ENCODE results near the gene CCL15.
"Not testable (repeated sequence)": the region's sequence is repeated elsewhere in the genome, so short reads cannot be mapped to it uniquely, and the experiment has no call there.

Gene CCL15

GRCh38 chr17:36008998-36009665, 7.8 kb upstream of the CCL15 start:
- H3K4me1 ChIP-seq (ENCODE audit: insufficient read depth, low read length) = no peaks in the 10 kb centered on the region
- no peaks in the 10 kb centered on the region; the same call in 1 of the 2 replicates for H3K9me3 ChIP-seq (ENCODE audit: control insufficient read depth, insufficient read depth, low read length)
- H3K9ac ChIP-seq (ENCODE audit: low read depth, low read length) = no peak overlapping the region

DNA sequence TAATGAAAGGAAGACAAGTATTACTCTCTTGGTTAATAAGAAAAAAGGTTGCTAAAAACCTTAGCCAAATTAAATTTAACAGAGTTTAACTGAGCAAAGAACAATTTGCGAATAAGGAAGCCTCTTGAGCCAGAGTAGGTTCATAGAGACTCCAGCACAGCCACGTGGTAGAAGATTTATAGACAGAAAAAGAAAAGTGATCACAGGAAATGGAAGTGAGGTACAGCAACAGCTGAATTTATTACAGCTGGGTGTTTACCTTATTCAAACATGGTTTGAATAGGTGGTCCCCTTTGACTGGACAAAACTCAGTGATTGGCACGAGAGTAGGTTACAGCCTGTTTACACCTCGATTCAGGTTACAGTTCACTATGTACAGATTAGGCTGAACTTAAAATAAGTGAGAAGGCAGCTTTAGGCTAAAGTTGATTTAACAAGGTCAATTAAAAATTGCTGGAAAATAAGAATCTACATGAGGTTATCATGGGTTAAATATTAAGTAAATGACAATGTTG, 3.3 kb upstream of the CCL15 start:
- H3K4me1 ChIP-seq (ENCODE audit: insufficient read depth, low read length) = no peaks in the 10 kb centered on the region

More at GRCh38 chr17:36008998-36009665, 7.8 kb upstream of the CCL15 start:
- no peaks in the 10 kb centered on the region for H3K36me3 ChIP-seq (ENCODE audit: insufficient read depth, low read length)

DNA sequence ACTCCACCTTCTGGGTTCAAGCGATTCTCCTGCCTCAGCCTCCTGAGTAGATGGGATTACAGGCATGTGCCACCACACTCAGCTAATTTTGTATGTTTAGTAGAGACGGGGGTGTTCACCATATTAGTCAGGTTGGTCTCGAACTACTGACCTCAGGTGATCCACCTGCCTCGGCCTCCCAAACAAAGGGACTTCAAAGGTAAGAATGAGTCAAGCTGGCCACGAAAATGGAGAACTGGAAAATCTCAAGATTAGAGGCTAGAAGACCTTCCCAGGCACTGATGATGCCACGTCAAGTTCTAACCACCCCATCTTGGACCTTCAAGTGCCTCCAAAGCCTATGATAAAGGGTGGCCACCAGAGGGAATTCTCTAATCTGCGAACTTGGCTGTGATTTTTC, 1.3 kb upstream of the CCL15 start:
- Histone ChIP-seq H3K4me1 (ENCODE audit: insufficient read depth, low read length) (no peaks in the 10 kb centered on the region), H3K9me3 (ENCODE audit: control insufficient read depth, insufficient read depth, low read length) (no peaks in the 10 kb centered on the region), H3K36me3 (ENCODE audit: insufficient read depth, low read length) (no peaks in the 10 kb centered on the region), H3K9ac (ENCODE audit: low read depth, low read length) (no peak overlapping the region)

More for the DNA sequence above, 3.3 kb upstream of the CCL15 start:
- Histone ChIP-seq H3K9ac (ENCODE audit: low read depth, low read length) (no peak overlapping the region), H3K9me3 (ENCODE audit: control insufficient read depth, insufficient read depth, low read length) (no peaks in the 10 kb centered on the region; the same call in 1 of the 2 replicates), H3K36me3 (ENCODE audit: insufficient read depth, low read length) (no peaks in the 10 kb centered on the region)

DNA sequence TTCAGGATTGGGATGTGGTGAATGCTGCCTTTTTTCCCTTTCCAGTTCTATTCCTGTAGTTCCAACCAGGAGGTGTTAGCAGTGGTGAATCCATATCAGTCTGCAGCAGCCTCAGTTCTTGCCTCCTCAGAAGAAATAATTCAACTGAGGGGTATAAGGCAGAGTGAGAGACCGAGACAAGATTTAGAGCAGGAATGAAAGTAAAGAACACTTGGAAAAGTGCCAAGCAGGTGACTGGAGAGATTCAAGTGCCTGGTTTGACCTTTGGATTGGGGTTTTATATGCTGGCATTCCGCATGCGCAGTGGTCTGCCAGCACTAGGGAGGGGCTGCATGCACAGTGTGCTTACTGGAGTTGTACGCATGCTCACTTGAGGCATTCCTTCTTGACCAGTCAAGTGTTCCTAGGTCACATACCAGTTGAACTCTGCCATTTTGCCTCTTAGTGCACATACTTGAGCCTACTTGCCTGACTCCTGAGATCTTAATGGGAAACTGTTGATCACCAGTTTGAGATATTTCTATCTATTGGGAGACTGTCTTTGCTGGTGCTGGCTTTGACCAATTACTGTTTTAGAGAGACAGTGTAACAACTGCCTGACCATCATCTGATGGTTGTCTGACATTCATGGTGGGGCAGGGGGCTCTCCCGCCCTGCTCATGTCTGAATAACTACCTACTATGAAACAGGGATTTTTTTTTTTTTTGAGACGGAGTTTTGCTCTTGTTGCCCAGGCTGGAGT, 680 bp upstream of the CCL15 start:
- H3K4me1 ChIP-seq (ENCODE audit: insufficient read depth, low read length) = no peaks in the 10 kb centered on the region
- H3K9ac ChIP-seq (ENCODE audit: low read depth, low read length) = no peak overlapping the region
- H3K9me3 ChIP-seq (ENCODE audit: control insufficient read depth, insufficient read depth, low read length) = no peaks in the 10 kb centered on the region
- H3K36me3 ChIP-seq (ENCODE audit: insufficient read depth, low read length) = no peaks in the 10 kb centered on the region

GRCh38 chr17:36000732-36001109, 632 bp downstream of the CCL15 start:
- Histone ChIP-seq H3K9ac (ENCODE audit: low read depth, low read length) (no peak overlapping the region), H3K9me3 (ENCODE audit: control insufficient read depth, insufficient read depth, low read length) (no peaks in the 10 kb centered on the region), H3K4me1 (ENCODE audit: insufficient read depth, low read length) (no peaks in the 10 kb centered on the region), H3K36me3 (ENCODE audit: insufficient read depth, low read length) (no peaks in the 10 kb centered on the region)

- no peaks in the 10 kb centered on the region for H3K4me1 ChIP-seq (ENCODE audit: insufficient read depth, low read length)
- no peaks in the 10 kb centered on the region for H3K36me3 ChIP-seq (ENCODE audit: insufficient read depth, low read length)
- H3K9ac ChIP-seq (ENCODE audit: low read depth, low read length) = no peak overlapping the region
- no peaks in the 10 kb centered on the region for H3K9me3 ChIP-seq (ENCODE audit: control insufficient read depth, insufficient read depth, low read length)
Measured at GRCh38 chr17:35998756-35999155, 2.6 kb downstream of the CCL15 start.

DNA sequence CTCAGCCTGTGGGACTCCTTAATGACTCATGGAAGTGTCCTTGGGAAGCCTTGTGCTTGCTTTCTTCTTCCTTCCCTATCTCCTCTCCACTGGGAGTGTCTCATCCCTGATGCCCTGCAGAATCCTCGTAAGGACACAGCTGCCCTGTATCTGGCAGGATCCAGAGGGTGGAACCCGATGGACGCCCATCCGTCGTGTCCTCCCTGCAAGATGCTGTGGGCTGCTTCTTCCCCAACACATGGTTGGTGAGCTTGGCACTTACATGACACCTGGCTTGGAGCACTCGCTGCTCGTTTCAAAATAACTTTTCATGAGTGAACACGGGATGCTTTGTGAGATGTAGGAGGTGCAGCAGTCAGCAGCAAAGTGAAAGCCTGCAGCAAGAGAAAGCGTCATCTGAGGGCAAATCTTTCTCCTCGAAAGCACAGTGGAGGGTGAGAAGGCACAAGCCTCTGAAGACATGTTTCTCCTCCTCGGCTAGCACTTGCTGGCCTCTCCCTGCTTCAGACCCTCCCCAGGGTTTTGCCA, 3.3 kb downstream of the CCL15 start:
- Histone ChIP-seq H3K9me3 (ENCODE audit: control insufficient read depth, insufficient read depth, low read length) (no peaks in the 10 kb centered on the region), H3K36me3 (ENCODE audit: insufficient read depth, low read length) (no peaks in the 10 kb centered on the region), H3K9ac (ENCODE audit: low read depth, low read length) (no peak overlapping the region), H3K4me1 (ENCODE audit: insufficient read depth, low read length) (no peaks in the 10 kb centered on the region)

DNA sequence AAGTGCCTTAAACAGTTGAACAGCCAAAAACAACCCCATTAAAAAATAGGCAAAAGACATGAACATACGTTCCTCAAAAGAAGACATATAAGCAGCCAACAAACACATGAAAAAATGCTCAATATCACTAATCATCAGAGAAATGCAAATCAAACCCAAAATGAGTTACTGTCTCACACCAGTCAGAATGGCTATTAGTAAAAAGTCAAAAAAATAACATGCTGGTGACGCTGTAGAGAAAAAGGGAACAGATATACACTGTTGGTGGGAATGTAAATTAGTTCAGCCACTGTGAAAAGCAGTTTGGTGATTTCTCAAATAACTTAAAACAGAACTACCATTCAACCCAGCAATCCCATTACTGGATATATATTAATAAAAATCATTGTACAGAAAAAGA, 6.0 kb downstream of the CCL15 start:
- H3K36me3 ChIP-seq (ENCODE audit: insufficient read depth, low read length); H3K4me1 ChIP-seq (ENCODE audit: insufficient read depth, low read length); H3K9ac ChIP-seq (ENCODE audit: low read depth, low read length); H3K9me3 ChIP-seq (ENCODE audit: control insufficient read depth, insufficient read depth, low read length): not testable (repeated sequence)

DNA sequence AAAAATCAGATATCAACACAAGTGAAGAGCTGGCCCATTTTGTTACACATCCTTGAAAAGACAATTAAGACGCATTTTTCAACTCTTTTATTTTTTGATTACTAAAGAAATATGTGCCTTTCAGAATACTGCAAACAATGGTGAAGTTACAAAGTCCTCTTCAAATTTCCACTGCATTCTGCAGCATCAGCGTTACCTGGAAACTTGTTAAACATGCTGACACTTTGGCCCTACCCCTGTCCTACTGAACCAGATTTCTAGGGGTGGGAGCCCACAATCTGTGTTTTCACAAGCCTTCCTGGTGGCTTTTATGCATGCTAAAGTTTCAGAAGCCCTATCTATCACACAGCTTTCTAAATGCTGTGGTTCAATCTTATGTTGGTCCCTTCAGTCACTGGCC, 10.3 kb downstream of the CCL15 start:
- Histone ChIP-seq H3K36me3 (ENCODE audit: insufficient read depth, low read length) (no peaks in the 10 kb centered on the region), H3K9me3 (ENCODE audit: control insufficient read depth, insufficient read depth, low read length) (no peaks in the 10 kb centered on the region), H3K4me1 (ENCODE audit: insufficient read depth, low read length) (no peaks in the 10 kb centered on the region), H3K9ac (ENCODE audit: low read depth, low read length) (no peak overlapping the region)

DNA sequence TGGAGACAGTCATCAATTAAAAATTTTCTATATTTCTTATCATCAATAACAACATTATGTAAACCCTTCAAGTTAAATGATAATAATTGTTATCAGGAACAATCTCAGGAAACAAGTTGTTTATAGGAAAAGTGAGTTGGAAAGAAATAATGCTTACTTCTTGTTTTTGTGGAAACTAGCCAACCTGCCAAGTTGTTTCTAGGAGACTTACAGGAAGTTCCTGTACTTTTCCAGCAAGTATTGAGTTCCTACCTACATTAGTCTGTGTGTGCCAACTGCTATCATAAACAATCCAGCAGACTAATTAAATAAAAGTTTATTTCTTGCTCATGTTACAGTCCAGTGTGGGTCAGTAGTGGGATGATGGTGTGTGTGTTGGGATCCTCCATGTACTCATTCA, 13.2 kb downstream of the CCL15 start:
- Histone ChIP-seq H3K36me3 (ENCODE audit: insufficient read depth, low read length) (no peaks in the 10 kb centered on the region), H3K9me3 (ENCODE audit: control insufficient read depth, insufficient read depth, low read length) (no peaks in the 10 kb centered on the region), H3K4me1 (ENCODE audit: insufficient read depth, low read length) (no peaks in the 10 kb centered on the region)

GRCh38 chr17:35986643-35987042, 14.7 kb downstream of the CCL15 start, which contains the start of gene CCL14:
Gene CCL14 (minus strand): TSS chr17:35986729. CDS start chr17:35986649, 80 bp downstream.
- Histone ChIP-seq H3K36me3 (ENCODE audit: insufficient read depth, low read length) (no peaks in the 10 kb centered on the region), H3K4me1 (ENCODE audit: insufficient read depth, low read length) (no peaks in the 10 kb centered on the region), H3K9me3 (ENCODE audit: control insufficient read depth, insufficient read depth, low read length) (no peaks in the 10 kb centered on the region), H3K9ac (ENCODE audit: low read depth, low read length) (no peak within 1 kb of the TSS)

More for the DNA sequence above, 13.2 kb downstream of the CCL15 start:
- no peak overlapping the region for H3K9ac ChIP-seq (ENCODE audit: low read depth, low read length)

DNA sequence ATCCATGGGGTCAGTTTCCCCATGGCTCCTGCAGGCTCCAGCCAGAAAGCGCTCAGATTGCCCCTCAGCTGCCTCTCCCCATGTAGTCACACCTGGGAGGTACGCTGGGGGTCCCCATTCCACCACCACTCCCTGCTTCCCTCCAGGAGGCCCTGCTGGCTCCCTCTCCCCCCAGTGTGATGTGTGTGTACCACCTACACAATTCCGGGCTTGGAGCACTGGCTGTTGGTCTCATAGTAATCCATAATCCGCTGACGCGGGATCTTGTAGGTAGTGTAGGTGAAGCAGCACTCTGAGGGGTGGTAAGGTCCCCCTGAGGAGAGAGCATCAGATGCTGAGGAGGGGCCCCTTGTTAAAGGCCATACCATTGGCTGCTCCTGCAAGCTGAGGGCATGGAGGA, 17.2 kb downstream of the CCL15 start:
- no peak overlapping the region for H3K9ac ChIP-seq (ENCODE audit: low read depth, low read length)
- H3K36me3 ChIP-seq (ENCODE audit: insufficient read depth, low read length) = no peaks in the 10 kb centered on the region
- no peaks in the 10 kb centered on the region for H3K4me1 ChIP-seq (ENCODE audit: insufficient read depth, low read length)
- H3K9me3 ChIP-seq (ENCODE audit: control insufficient read depth, insufficient read depth, low read length) = no peaks in the 10 kb centered on the region

GRCh38 chr17:35982409-35983191, 18.8 kb downstream of the CCL15 start:
- no peaks in the 10 kb centered on the region for H3K36me3 ChIP-seq (ENCODE audit: insufficient read depth, low read length)
- H3K9me3 ChIP-seq (ENCODE audit: control insufficient read depth, insufficient read depth, low read length) = no peaks in the 10 kb centered on the region
- no peaks in the 10 kb centered on the region for H3K4me1 ChIP-seq (ENCODE audit: insufficient read depth, low read length)
- H3K9ac ChIP-seq (ENCODE audit: low read depth, low read length) = no peak overlapping the region

DNA sequence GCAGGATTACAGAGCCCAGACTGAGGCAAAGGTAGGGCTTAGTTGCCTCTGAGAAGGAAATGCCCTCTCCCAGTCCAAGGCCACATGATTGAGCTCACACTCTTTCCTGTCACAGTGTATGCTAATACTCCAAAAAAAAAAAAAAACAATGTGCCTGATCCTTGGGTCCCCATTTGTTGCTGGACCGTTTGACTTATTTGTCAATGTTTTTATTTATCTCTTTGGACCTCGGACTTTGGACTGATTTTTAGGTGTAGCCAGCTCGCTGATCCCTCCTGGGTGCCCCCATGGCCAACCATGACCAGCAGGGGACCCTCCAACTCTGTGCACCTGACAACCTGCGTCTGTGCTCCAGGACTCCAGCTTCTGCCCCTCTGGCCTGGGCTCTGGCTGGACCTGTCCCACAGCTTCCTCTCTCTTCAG, 19.4 kb downstream of the CCL15 start:
- no peaks in the 10 kb centered on the region for H3K4me1 ChIP-seq (ENCODE audit: insufficient read depth, low read length)
- no peaks in the 10 kb centered on the region for H3K9me3 ChIP-seq (ENCODE audit: control insufficient read depth, insufficient read depth, low read length)
- H3K9ac ChIP-seq (ENCODE audit: low read depth, low read length) = no peak overlapping the region
- H3K36me3 ChIP-seq (ENCODE audit: insufficient read depth, low read length) = no peaks in the 10 kb centered on the region

Data from ES-I3 (cell line).